ENCODE measurements around the gene RANBP3. TPM values are rescaled to one million over a fixed set of nuclear protein-coding genes. Genes with fewer than 3 reads are reported as not detected.

The RANBP3 gene
- total and polyA plus RNA-seq, 2 experiments from 2014 or later, result 41.8 to 50.0 TPM

- no peaks in the 10 kb centered on the region for H3K9me2 ChIP-seq (ENCODE audit: insufficient read depth)
- no peak overlapping the region for H3K4me2 ChIP-seq (ENCODE audit: unreplicated experiment)
- H3K9ac ChIP-seq, result no peak overlapping the region
- no peaks in the 10 kb centered on the region for H3K79me2 ChIP-seq (ENCODE audit: insufficient read depth)
- no peaks in the 10 kb centered on the region for H3K36me3 ChIP-seq (ENCODE audit: low read depth)
- 0 out of 2 replicates have a peak, but pooled peaks cover 4% of the 10 kb centered on the region for H3K27me3 ChIP-seq (replicated peaks; ENCODE audit: insufficient read depth)
- H4K20me1 ChIP-seq (ENCODE audit: insufficient read depth), result no peaks in the 10 kb centered on the region
- H3K4me1 ChIP-seq (ENCODE audit: insufficient read depth), result no peaks in the 10 kb centered on the region
- H2AFZ ChIP-seq, result no peak overlapping the region
- TF ChIP-seq EZH2phosphoT487 (IDR thresholded peaks at IDR 0.05; ENCODE audit: insufficient read depth, low read depth), result no peak
- no peak for TF ChIP-seq EZH2 (IDR thresholded peaks at IDR 0.05; ENCODE audit: insufficient read depth, poor library complexity, severe bottlenecking)
- no peaks in the 10 kb centered on the region for H3K9me3 ChIP-seq (ENCODE audit: low read depth)
- 72 to 81% methylated on average over 18 to 31 of the region's 31 CpGs for WGBS, 2 experiments (ENCODE audit: low coverage in 1 of 2, low lambda C conversion rate in 2 of 2, missing lambda C conversion rate in 2 of 2)
- DNase-seq, result no peak
- no peak overlapping the region for H3K27ac ChIP-seq
- H3F3A ChIP-seq (ENCODE audit: insufficient read depth), result no peaks in the 10 kb centered on the region
- in situ Hi-C loops (cut with MboI), result no loop called here
- no peak overlapping the region for H3K4me3 ChIP-seq
Observed at GRCh38 chr19:5867201-5868136, 110.5 kb downstream of the RANBP3 start.

Other genes with a start within 250 kb of the RANBP3 start
- gene PRR22, start 193.4 kb downstream of the RANBP3 start, total RNA-seq (2014; rRNA removed; shearing (Covaris generic)), result 0.25 TPM in 1 of 2 replicates, not detected in the other
- gene PRR22, start 193.4 kb downstream of the RANBP3 start, polyA plus RNA-seq (2016; fragmentation: Nextera tagmentation; extraction: Ambion mirVana), result 0.14 and 0.19 TPM in 2 replicates
- 18.6 and 18.8 TPM in 2 replicates for gene DUS3L, start 187.0 kb downstream of the RANBP3 start, total RNA-seq (2014; rRNA removed; shearing (Covaris generic))
- 15.6 and 17.1 TPM in 2 replicates for gene DUS3L, start 187.0 kb downstream of the RANBP3 start, polyA plus RNA-seq (2016; fragmentation: Nextera tagmentation; extraction: Ambion mirVana)
- not detected in 2 replicates for gene NRTN, start 173.1 kb downstream of the RANBP3 start, total RNA-seq (2014; rRNA removed; shearing (Covaris generic))
- gene NRTN, start 173.1 kb downstream of the RANBP3 start, polyA plus RNA-seq (2016; fragmentation: Nextera tagmentation; extraction: Ambion mirVana), result not detected in 2 replicates
- gene FUT6, start 138.4 kb downstream of the RANBP3 start, total RNA-seq (2014; rRNA removed; shearing (Covaris generic)), result not detected in 2 replicates
- gene FUT6, start 138.4 kb downstream of the RANBP3 start, polyA plus RNA-seq (2016; fragmentation: Nextera tagmentation; extraction: Ambion mirVana), result not detected in 2 replicates
- not detected in 2 replicates for gene FUT3, start 126.7 kb downstream of the RANBP3 start, total RNA-seq (2014; rRNA removed; shearing (Covaris generic))
- gene FUT3, start 126.7 kb downstream of the RANBP3 start, polyA plus RNA-seq (2016; fragmentation: Nextera tagmentation; extraction: Ambion mirVana), result not detected in 2 replicates
- not detected in 2 replicates for gene FUT5, start 107.6 kb downstream of the RANBP3 start, total RNA-seq (2014; rRNA removed; shearing (Covaris generic))
- gene FUT5, start 107.6 kb downstream of the RANBP3 start, polyA plus RNA-seq (2016; fragmentation: Nextera tagmentation; extraction: Ambion mirVana), result not detected in 2 replicates
- 215 and 231 TPM in 2 replicates for gene NDUFA11, start 74.3 kb downstream of the RANBP3 start, total RNA-seq (2014; rRNA removed; shearing (Covaris generic))
- gene NDUFA11, start 74.3 kb downstream of the RANBP3 start, polyA plus RNA-seq (2016; fragmentation: Nextera tagmentation; extraction: Ambion mirVana), result 585 and 588 TPM in 2 replicates
- 3.8 and 4.4 TPM in 2 replicates for gene VMAC, start 73.3 kb downstream of the RANBP3 start, total RNA-seq (2014; rRNA removed; shearing (Covaris generic))
- 1.8 and 2.1 TPM in 2 replicates for gene VMAC, start 73.3 kb downstream of the RANBP3 start, polyA plus RNA-seq (2016; fragmentation: Nextera tagmentation; extraction: Ambion mirVana)
- 5.1 and 16.1 TPM in 2 replicates for gene CAPS, start 63.9 kb downstream of the RANBP3 start, total RNA-seq (2014; rRNA removed; shearing (Covaris generic))
- gene CAPS, start 63.9 kb downstream of the RANBP3 start, polyA plus RNA-seq (2016; fragmentation: Nextera tagmentation; extraction: Ambion mirVana), result 6.7 and 7.0 TPM in 2 replicates
- 10.2 and 13.1 TPM in 2 replicates for gene RFX2, start 132.4 kb upstream of the RANBP3 start, total RNA-seq (2014; rRNA removed; shearing (Covaris generic))
- 11.3 and 11.7 TPM in 2 replicates for gene RFX2, start 132.4 kb upstream of the RANBP3 start, polyA plus RNA-seq (2016; fragmentation: Nextera tagmentation; extraction: Ambion mirVana)
- not detected in 2 replicates for gene ACSBG2, start 157.5 kb upstream of the RANBP3 start, total RNA-seq (2014; rRNA removed; shearing (Covaris generic))
- not detected in 2 replicates for gene ACSBG2, start 157.5 kb upstream of the RANBP3 start, polyA plus RNA-seq (2016; fragmentation: Nextera tagmentation; extraction: Ambion mirVana)